Endodermal cell (in vitro differentiated cells): ENCODE data around the gene C12orf76. TPM values are rescaled to one million over a fixed set of nuclear protein-coding genes. Genes with fewer than 3 reads are reported as not detected.

Experiments
- DNase-seq: peaks from one replicate; pipeline ENCODE4 v3.0.0-alpha.2; 2017
- H3K27ac ChIP-seq: 2 replicates; pipeline ENCODE4 v1.5.1; 2013; ENCODE audit warnings: mild to moderate bottlenecking, low read depth, low read length, moderate library complexity
- H3K27me3 ChIP-seq: 2 replicates; pipeline ENCODE4 v1.6.1; 2013; ENCODE audit warnings: mild to moderate bottlenecking, low read length, moderate library complexity; ENCODE audit not compliant: insufficient read depth, control insufficient read depth, poor library complexity, severe bottlenecking
- H3K36me3 ChIP-seq: 2 replicates; pipeline ENCODE4 v1.7.0; 2013; ENCODE audit warnings: mild to moderate bottlenecking, low read length, moderate library complexity; ENCODE audit not compliant: control insufficient read depth, insufficient read depth
- H3K4me1 ChIP-seq: one replicate; pipeline ENCODE4 v1.7.0; 2013; ENCODE audit warnings: low read length; ENCODE audit not compliant: control insufficient read depth, insufficient read depth
- H3K4me3 ChIP-seq: 2 replicates; pipeline ENCODE4 v1.5.1; 2013; ENCODE audit warnings: mild to moderate bottlenecking, low read length, moderate library complexity
- H3K9ac ChIP-seq: 2 replicates; pipeline ENCODE4 v1.6.1; 2013; ENCODE audit warnings: mild to moderate bottlenecking, low read length, moderate library complexity; ENCODE audit not compliant: poor library complexity, severe bottlenecking; ENCODE audit errors: extremely low read depth
- H3K9me3 ChIP-seq: 2 replicates; pipeline ENCODE4 v1.6.1; 2013; ENCODE audit warnings: mild to moderate bottlenecking, low read length, moderate library complexity; ENCODE audit not compliant: control insufficient read depth
- H3K27ac Mint-ChIP-seq: 2 replicates; pipeline ENCODE4 v1.8.0; 2020; ENCODE audit warnings: mixed read lengths
- H3K27me3 Mint-ChIP-seq: 2 replicates; pipeline ENCODE4 v1.8.0; 2021; ENCODE audit warnings: mild to moderate bottlenecking, mixed read lengths; ENCODE audit not compliant: insufficient read depth
- H3K36me3 Mint-ChIP-seq: 2 replicates; pipeline ENCODE4 v1.8.0; 2020; ENCODE audit warnings: low read depth, mixed read lengths
- H3K4me1 Mint-ChIP-seq: 2 replicates; pipeline ENCODE4 v1.8.0; 2020; ENCODE audit warnings: mixed read lengths
- H3K4me3 Mint-ChIP-seq: 2 replicates; pipeline ENCODE4 v1.8.0; 2020; ENCODE audit warnings: mild to moderate bottlenecking, moderate library complexity, mixed read lengths
- H3K9me3 Mint-ChIP-seq: 2 replicates; pipeline ENCODE4 v1.8.0; 2020; ENCODE audit warnings: mild to moderate bottlenecking, mixed read lengths
- CTCF ChIP-seq: fragments of 200-600 bp; sonication (generic); conservative IDR thresholded peaks from 2 replicates; pipeline ENCODE4 v1.5.0; 2021; ENCODE audit warnings: antibody characterized with exemption, mild to moderate bottlenecking
- WGBS, 2 experiments: methylation state at CpG; one replicate each; pipeline versions ENCODE4 v1.1.5 to v1.1.7; 2013; ENCODE audit warnings: missing lambda C conversion rate in 2 of 2, mixed read lengths in 1 of 2; ENCODE audit not compliant: insufficient coverage in 1 of 2, insufficient read length in 1 of 2; 5-methylcytosine and 5-hydroxymethylcytosine counted together
- total RNA-seq, 2 donors: library from RNA; stranded (reverse); fragmentation: NEBNext Ultra II Directional in 1 of 2; extraction: Animal tissue kit (Norgen Biotek cat#: 25700) in 1 of 2; gene quantifications; 2 replicates in 1 of 2; 3 replicates in 1 of 2; pipeline ENCODE4 v1.2.1, GENCODE V29; 2021

The C12orf76 gene
- total RNA-seq, 2 donors from 2014 or later: 19.6 to 23.5 TPM

GRCh38 chr12:109997393-109997792 is 50.9 kb downstream of the C12orf76 start:
- Histone ChIP-seq H3K9ac (no peak overlapping the region), H3K4me1 (no peaks in the 10 kb centered on the region), H3K27ac (no peak overlapping the region), H3K4me3 (no peak overlapping the region), H3K27me3 (no peaks in the 10 kb centered on the region), H3K9me3 (no peaks in the 10 kb centered on the region), H3K36me3 (peaks cover 5% of the 10 kb centered on the region)
- Mint-ChIP-seq H3K36me3 (no peaks in the 10 kb centered on the region), H3K27ac (no peak overlapping the region), H3K4me1 (peaks cover 31% of the 10 kb centered on the region), H3K27me3 (no peaks in the 10 kb centered on the region), H3K4me3 (no peak overlapping the region), H3K9me3 (no peaks in the 10 kb centered on the region)
- WGBS, 2 experiments: 93 to 98% methylated on average over 3 to 4 of the region's 4 CpGs
- TF ChIP-seq CTCF: no peak
- no peak for DNase-seq

- H3K27me3 Mint-ChIP-seq: no peaks in the 10 kb centered on the region
Observed at GRCh38 chr12:109996483-109996853, 51.9 kb downstream of the C12orf76 start.

GRCh38 chr12:109995686-109996482 is 52.4 kb downstream of the C12orf76 start, which contains the start of gene GIT2:
TSS of gene GIT2 (minus strand) at chr12:109996368. CDS start at chr12:109996224, 144 bp downstream.
- peak within 1 kb of the TSS; percentile 92 for H3K27ac Mint-ChIP-seq
- peaks cover 4% of the 10 kb centered on the region for H3K36me3 Mint-ChIP-seq
- no peaks in the 10 kb centered on the region for H3K27me3 ChIP-seq
- peak; percentile 37 for TF ChIP-seq CTCF
- peaks cover 29% of the 10 kb centered on the region for H3K4me1 Mint-ChIP-seq
- H3K4me3 ChIP-seq: peak within 1 kb of the TSS; percentile 91
- H3K36me3 ChIP-seq: peaks cover 8% of the 10 kb centered on the region
- H3K9ac ChIP-seq: peak within 1 kb of the TSS; percentile 62
- H3K4me3 Mint-ChIP-seq: peak within 1 kb of the TSS; percentile 79
- 0% methylated on average over 12 to 65 of the region's 65 CpGs for WGBS, 2 experiments
- H3K4me1 ChIP-seq: no peaks in the 10 kb centered on the region
- no peaks in the 10 kb centered on the region for H3K9me3 Mint-ChIP-seq
- no peak within 1 kb of the TSS for H3K27ac ChIP-seq
- no peaks in the 10 kb centered on the region for H3K9me3 ChIP-seq
- no peaks in the 10 kb centered on the region for H3K27me3 Mint-ChIP-seq
- DNase-seq: peak; percentile 99

More at GRCh38 chr12:109996483-109996853, 51.9 kb downstream of the C12orf76 start:
- Histone ChIP-seq H3K36me3 (peaks cover 4% of the 10 kb centered on the region), H3K27me3 (no peaks in the 10 kb centered on the region), H3K27ac (no peak overlapping the region), H3K4me1 (no peaks in the 10 kb centered on the region), H3K4me3 (peak overlapping the region; percentile 91), H3K9ac (peak overlapping the region; percentile 62), H3K9me3 (no peaks in the 10 kb centered on the region)
- H3K4me1 Mint-ChIP-seq: peaks cover 31% of the 10 kb centered on the region
- 51 to 100% methylated on average over 1 to 2 of the region's 2 CpGs for WGBS, 2 experiments
- H3K36me3 Mint-ChIP-seq: peaks cover under 1% of the 10 kb centered on the region
- no peak for TF ChIP-seq CTCF
- H3K4me3 Mint-ChIP-seq: peak overlapping the region; percentile 79
- no peak for DNase-seq
- peak overlapping the region; percentile 92 for H3K27ac Mint-ChIP-seq
- no peaks in the 10 kb centered on the region for H3K9me3 Mint-ChIP-seq
